Neural cell (in vitro differentiated cells): ENCODE data around the gene MEFV.
"Not testable (repeated sequence)": the region's sequence is repeated elsewhere in the genome, so short reads cannot be mapped to it uniquely, and the experiment has no call there.

Experiments used
- EP300 ChIP-seq: fragments of 450-650 bp; conservative IDR thresholded peaks from 2 replicates; pipeline ENCODE4 v1.6.1; 2014; ENCODE audit warnings: antibody characterized with exemption, mild to moderate bottlenecking, moderate library complexity; ENCODE audit not compliant: poor library complexity, severe bottlenecking
- EZH2 ChIP-seq: fragments of 200-600, 300-800 bp; shearing (Covaris generic), sonication (generic); IDR thresholded peaks from 2 replicates; pipeline ENCODE4 v1.6.1; 2014; ENCODE audit warnings: antibody characterized with exemption, low read length, borderline replicate concordance, mild to moderate bottlenecking; ENCODE audit not compliant: insufficient read depth, poor library complexity, severe bottlenecking
- POLR2AphosphoS5 ChIP-seq: IDR thresholded peaks from 2 replicates; pipeline ENCODE4 v1.6.1; 2012
- SMC3 ChIP-seq: fragments of 450-650 bp; conservative IDR thresholded peaks from 2 replicates; pipeline ENCODE4 v1.6.1; 2014; ENCODE audit warnings: antibody characterized with exemption, mild to moderate bottlenecking, moderate library complexity; ENCODE audit not compliant: poor library complexity
- TAF1 ChIP-seq: IDR thresholded peaks from 2 replicates; pipeline ENCODE4 v1.6.1; 2012; ENCODE audit warnings: low read depth
- TF ChIP-seq, protein P1 (sequence below): fragments of 450-650 bp; IDR thresholded peaks from 2 replicates; pipeline ENCODE4 v1.5.1; 2014; ENCODE audit warnings: antibody characterized with exemption, mild to moderate bottlenecking, moderate library complexity; ENCODE audit not compliant: poor library complexity, severe bottlenecking

DNA sequence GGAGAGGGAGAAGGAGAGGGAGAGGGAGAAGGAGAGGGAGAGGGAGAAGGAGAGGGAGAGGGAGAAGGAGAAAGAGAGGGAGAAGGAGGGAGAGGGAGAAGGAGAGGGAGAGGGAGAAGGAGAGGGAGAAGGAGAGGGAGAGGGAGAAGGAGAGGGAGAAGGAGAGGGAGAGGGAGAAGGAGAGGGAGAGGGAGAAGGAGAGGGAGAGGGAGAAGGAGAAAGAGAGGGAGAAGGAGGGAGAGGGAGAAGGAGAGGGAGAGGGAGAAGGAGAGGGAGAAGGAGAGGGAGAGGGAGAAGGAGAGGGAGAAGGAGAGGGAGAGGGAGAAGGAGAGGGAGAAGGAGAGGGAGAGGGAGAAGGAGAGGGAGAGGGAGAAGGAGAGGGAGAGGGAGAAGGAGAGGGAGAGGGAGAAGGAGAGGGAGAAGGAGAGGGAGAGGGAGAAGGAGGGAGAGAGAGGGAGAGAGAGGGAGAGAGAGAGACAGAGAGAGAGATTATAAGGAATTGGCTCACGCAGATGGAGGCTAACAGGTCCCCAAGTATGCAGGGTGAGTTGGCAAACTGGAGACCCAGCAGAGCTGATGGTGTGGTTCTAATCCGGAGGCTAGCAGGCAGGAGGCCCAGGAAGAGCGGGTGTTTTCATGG is 58.6 kb downstream of the MEFV start:
- not testable (repeated sequence) for TF ChIP-seq SMC3, EP300, EZH2, TAF1, POLR2AphosphoS5
- TF ChIP-seq, protein P1, sequence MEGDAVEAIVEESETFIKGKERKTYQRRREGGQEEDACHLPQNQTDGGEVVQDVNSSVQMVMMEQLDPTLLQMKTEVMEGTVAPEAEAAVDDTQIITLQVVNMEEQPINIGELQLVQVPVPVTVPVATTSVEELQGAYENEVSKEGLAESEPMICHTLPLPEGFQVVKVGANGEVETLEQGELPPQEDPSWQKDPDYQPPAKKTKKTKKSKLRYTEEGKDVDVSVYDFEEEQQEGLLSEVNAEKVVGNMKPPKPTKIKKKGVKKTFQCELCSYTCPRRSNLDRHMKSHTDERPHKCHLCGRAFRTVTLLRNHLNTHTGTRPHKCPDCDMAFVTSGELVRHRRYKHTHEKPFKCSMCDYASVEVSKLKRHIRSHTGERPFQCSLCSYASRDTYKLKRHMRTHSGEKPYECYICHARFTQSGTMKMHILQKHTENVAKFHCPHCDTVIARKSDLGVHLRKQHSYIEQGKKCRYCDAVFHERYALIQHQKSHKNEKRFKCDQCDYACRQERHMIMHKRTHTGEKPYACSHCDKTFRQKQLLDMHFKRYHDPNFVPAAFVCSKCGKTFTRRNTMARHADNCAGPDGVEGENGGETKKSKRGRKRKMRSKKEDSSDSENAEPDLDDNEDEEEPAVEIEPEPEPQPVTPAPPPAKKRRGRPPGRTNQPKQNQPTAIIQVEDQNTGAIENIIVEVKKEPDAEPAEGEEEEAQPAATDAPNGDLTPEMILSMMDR: not testable (repeated sequence)
